ENCODE measurements around the gene SUPT3H. TPM values are rescaled to one million over a fixed set of nuclear protein-coding genes. Genes with fewer than 3 reads are reported as not detected.

Gene SUPT3H
- total RNA-seq, 2 experiments from 2014 or later, result 8.2 to 11.7 TPM

- ATAC-seq (no peak), DNase-seq (no peak)
- no peaks in the 10 kb centered on the region for H3K27me3 Mint-ChIP-seq
- H3K27ac Mint-ChIP-seq, result no peak overlapping the region
- H3K36me3 Mint-ChIP-seq, result peaks cover 3% of the 10 kb centered on the region
- no peak overlapping the region for H3K4me3 Mint-ChIP-seq
- H3K9me3 Mint-ChIP-seq (ENCODE audit: low read depth), result no peaks in the 10 kb centered on the region
- CTCF ChIA-PET, result no interaction called here
- peaks cover 13% of the 10 kb centered on the region for H3K4me1 Mint-ChIP-seq
Measured at GRCh38 chr6:44980841-44981240, 396.9 kb downstream of the SUPT3H start.

GRCh38 chr6:44976677-44977641 is 400.8 kb downstream of the SUPT3H start:
- no peak for DNase-seq
- peak; percentile 65 for ATAC-seq
- H3K36me3 Mint-ChIP-seq, result peaks cover 24% of the 10 kb centered on the region
- peak overlapping the region; percentile 80 for H3K27ac Mint-ChIP-seq
- peaks cover 13% of the 10 kb centered on the region for H3K4me1 Mint-ChIP-seq
- peaks cover 15% of the 10 kb centered on the region for H3K9me3 Mint-ChIP-seq (ENCODE audit: low read depth)
- no peaks in the 10 kb centered on the region for H3K27me3 Mint-ChIP-seq
- CTCF ChIA-PET, result no interaction called here
- H3K4me3 Mint-ChIP-seq, result no peak overlapping the region

GRCh38 chr6:44974511-44974910 is 403.2 kb downstream of the SUPT3H start:
- peaks cover 33% of the 10 kb centered on the region for H3K36me3 Mint-ChIP-seq
- peaks cover 18% of the 10 kb centered on the region for H3K9me3 Mint-ChIP-seq (ENCODE audit: low read depth)
- no peaks in the 10 kb centered on the region for H3K27me3 Mint-ChIP-seq
- ATAC-seq, result no peak
- H3K4me1 Mint-ChIP-seq, result peaks cover 13% of the 10 kb centered on the region
- CTCF ChIA-PET, result no interaction called here
- no peak overlapping the region for H3K4me3 Mint-ChIP-seq
- H3K27ac Mint-ChIP-seq, result no peak overlapping the region
- no peak for DNase-seq

- CTCF ChIA-PET, result no interaction called here
- H3K4me3 Mint-ChIP-seq, result no peak overlapping the region
- H3K9me3 Mint-ChIP-seq (ENCODE audit: low read depth), result peaks cover 18% of the 10 kb centered on the region
- peaks cover 34% of the 10 kb centered on the region for H3K36me3 Mint-ChIP-seq
- no peak for DNase-seq
- peaks cover 13% of the 10 kb centered on the region for H3K4me1 Mint-ChIP-seq
- ATAC-seq, result no peak
- H3K27me3 Mint-ChIP-seq, result no peaks in the 10 kb centered on the region
- H3K27ac Mint-ChIP-seq, result no peak overlapping the region
Measured at GRCh38 chr6:44972709-44973108, 405.0 kb downstream of the SUPT3H start.

- H3K4me3 Mint-ChIP-seq, result no peak overlapping the region
- no peak for ATAC-seq
- H3K4me1 Mint-ChIP-seq, result peaks cover 4% of the 10 kb centered on the region
- CTCF ChIA-PET, result no interaction called here
- H3K36me3 Mint-ChIP-seq, result peaks cover 33% of the 10 kb centered on the region
- no peak for DNase-seq
- H3K27ac Mint-ChIP-seq, result no peak overlapping the region
- no peaks in the 10 kb centered on the region for H3K27me3 Mint-ChIP-seq
- peaks cover 18% of the 10 kb centered on the region for H3K9me3 Mint-ChIP-seq (ENCODE audit: low read depth)
Measured at GRCh38 chr6:44969446-44970185, 408.1 kb downstream of the SUPT3H start.

- DNase-seq, result no peak
- no peaks in the 10 kb centered on the region for H3K27me3 Mint-ChIP-seq
- H3K36me3 Mint-ChIP-seq, result peaks cover 14% of the 10 kb centered on the region
- H3K4me3 Mint-ChIP-seq, result no peak overlapping the region
- peaks cover 3% of the 10 kb centered on the region for H3K9me3 Mint-ChIP-seq (ENCODE audit: low read depth)
- H3K27ac Mint-ChIP-seq, result no peak overlapping the region
- ATAC-seq, result no peak
- peaks cover 5% of the 10 kb centered on the region for H3K4me1 Mint-ChIP-seq
- CTCF ChIA-PET, result no interaction called here
Measured at GRCh38 chr6:44967481-44967880, 410.3 kb downstream of the SUPT3H start.

GRCh38 chr6:44966449-44967092 is 411.2 kb downstream of the SUPT3H start:
- peaks cover 7% of the 10 kb centered on the region for H3K36me3 Mint-ChIP-seq
- H3K4me1 Mint-ChIP-seq, result peaks cover 10% of the 10 kb centered on the region
- ATAC-seq, result no peak
- no peak for DNase-seq
- no peak overlapping the region for H3K27ac Mint-ChIP-seq
- CTCF ChIA-PET, result no interaction called here
- H3K27me3 Mint-ChIP-seq, result no peaks in the 10 kb centered on the region
- no peak overlapping the region for H3K4me3 Mint-ChIP-seq
- peaks cover 2% of the 10 kb centered on the region for H3K9me3 Mint-ChIP-seq (ENCODE audit: low read depth)

- no peak overlapping the region for H3K27ac Mint-ChIP-seq
- H3K9me3 Mint-ChIP-seq (ENCODE audit: low read depth), result no peaks in the 10 kb centered on the region
- ATAC-seq (no peak), DNase-seq (no peak)
- H3K36me3 Mint-ChIP-seq, result peaks cover 5% of the 10 kb centered on the region
- CTCF ChIA-PET, result no interaction called here
- H3K4me1 Mint-ChIP-seq, result peaks cover 16% of the 10 kb centered on the region
- no peak overlapping the region for H3K4me3 Mint-ChIP-seq
- H3K27me3 Mint-ChIP-seq, result no peaks in the 10 kb centered on the region
Measured at GRCh38 chr6:44965708-44966107, 412.0 kb downstream of the SUPT3H start.

GRCh38 chr6:44960898-44961297 is 416.8 kb downstream of the SUPT3H start:
- no peak overlapping the region for H3K27ac Mint-ChIP-seq

GRCh38 chr6:44959651-44960050 is 418.1 kb downstream of the SUPT3H start:
- DNase-seq (no peak), ATAC-seq (no peak)
- Mint-ChIP-seq H3K27ac (no peak overlapping the region), H3K4me3 (no peak overlapping the region), H3K27me3 (no peaks in the 10 kb centered on the region), H3K36me3 (peaks cover 10% of the 10 kb centered on the region), H3K9me3 (ENCODE audit: low read depth) (peaks cover 3% of the 10 kb centered on the region), H3K4me1 (peaks cover 12% of the 10 kb centered on the region)
- CTCF ChIA-PET, result no interaction called here

More at GRCh38 chr6:44960898-44961297, 416.8 kb downstream of the SUPT3H start:
- Mint-ChIP-seq H3K9me3 (ENCODE audit: low read depth) (peaks cover 3% of the 10 kb centered on the region), H3K27me3 (no peaks in the 10 kb centered on the region), H3K4me3 (peak overlapping the region; percentile 16), H3K4me1 (peaks cover 12% of the 10 kb centered on the region), H3K36me3 (peaks cover 8% of the 10 kb centered on the region)
- ATAC-seq (no peak), DNase-seq (no peak)
- CTCF ChIA-PET, result interaction anchor here (0.6 kb wide), 1 partner anchor 210 kb away, joined by 4 read pairs; no protein-coding TSS in a partner anchor

- Mint-ChIP-seq H3K27ac (no peak overlapping the region), H3K36me3 (peaks cover 15% of the 10 kb centered on the region), H3K27me3 (no peaks in the 10 kb centered on the region), H3K9me3 (ENCODE audit: low read depth) (peaks cover 5% of the 10 kb centered on the region), H3K4me3 (no peak overlapping the region), H3K4me1 (peaks cover 10% of the 10 kb centered on the region)
- DNase-seq, result no peak
- CTCF ChIA-PET, result no interaction called here
- ATAC-seq, result no peak
Measured at GRCh38 chr6:44957156-44957555, 420.6 kb downstream of the SUPT3H start.

GRCh38 chr6:44956396-44956795 is 421.3 kb downstream of the SUPT3H start:
- peaks cover 5% of the 10 kb centered on the region for H3K9me3 Mint-ChIP-seq (ENCODE audit: low read depth)
- H3K36me3 Mint-ChIP-seq, result peaks cover 15% of the 10 kb centered on the region
- DNase-seq (no peak), ATAC-seq (no peak)
- H3K27me3 Mint-ChIP-seq, result no peaks in the 10 kb centered on the region
- H3K4me1 Mint-ChIP-seq, result peaks cover 5% of the 10 kb centered on the region
- H3K27ac Mint-ChIP-seq, result no peak overlapping the region
- H3K4me3 Mint-ChIP-seq, result no peak overlapping the region
- CTCF ChIA-PET, result no interaction called here

- H3K4me1 Mint-ChIP-seq, result no peaks in the 10 kb centered on the region
- H3K27me3 Mint-ChIP-seq, result no peaks in the 10 kb centered on the region
- DNase-seq, result no peak
- no peak overlapping the region for H3K27ac Mint-ChIP-seq
- peaks cover 9% of the 10 kb centered on the region for H3K9me3 Mint-ChIP-seq (ENCODE audit: low read depth)
- ATAC-seq, result no peak
- H3K4me3 Mint-ChIP-seq, result no peak overlapping the region
- H3K36me3 Mint-ChIP-seq, result peaks cover 18% of the 10 kb centered on the region
- CTCF ChIA-PET, result no interaction called here
Measured at GRCh38 chr6:44955145-44955544, 422.6 kb downstream of the SUPT3H start.
